Bronchial epithelial cell (primary cell): ENCODE measurements around the gene ACOT7. TPM values are rescaled to one million over a fixed set of nuclear protein-coding genes. Genes with fewer than 3 reads are reported as not detected.

Experiments
- DNase-seq: peaks from one replicate; pipeline ENCODE4 v3.0.0-alpha.2; 2010; ENCODE audit warnings: low read depth
- FAIRE-seq: peaks from 2 replicates; lab custom pipeline; 2011; peaks lifted over from hg19 to GRCh38; lab: Jason Lieb, UNC
- H3K27me3 ChIP-seq: 2 replicates; pipeline ENCODE4 v1.5.1; 2011; ENCODE audit warnings: low read length; ENCODE audit not compliant: control insufficient read depth, insufficient read depth
- H3K36me3 ChIP-seq: 2 replicates; pipeline ENCODE4 v1.5.1; 2011; ENCODE audit warnings: low read length; ENCODE audit not compliant: control insufficient read depth, insufficient read depth
- H3K4me3 ChIP-seq: 2 replicates; pipeline ENCODE4 v1.5.1; 2011; ENCODE audit warnings: mild to moderate bottlenecking, low read depth, low read length, control low read depth
- CTCF ChIP-seq: IDR thresholded peaks from 2 replicates; pipeline ENCODE4 v1.5.1; 2011; ENCODE audit warnings: mild to moderate bottlenecking, moderate library complexity, low read length, control low read depth, inconsistent platforms; ENCODE audit not compliant: insufficient read depth, severe bottlenecking
- total RNA-seq: library from RNA; depleted of rRNA; stranded (reverse); fragments of >200 nt; gene quantifications from 2 replicates; pipeline ENCODE4 v1.2.1, GENCODE V29; 2014

ACOT7 gene
- total RNA-seq, 1 donor from 2014 or later, result 89.8 TPM

GRCh38 chr1:6279066-6279465 lies 114.5 kb downstream of the ACOT7 start:
- TF ChIP-seq CTCF, result no peak
- Histone ChIP-seq H3K27me3 (no peaks in the 10 kb centered on the region), H3K36me3 (peaks cover 17% of the 10 kb centered on the region), H3K4me3 (no peak overlapping the region)
- DNase-seq (no peak), FAIRE-seq (no peak)

GRCh38 chr1:6278263-6278662 lies 115.3 kb downstream of the ACOT7 start:
- FAIRE-seq (no peak), DNase-seq (no peak)
- TF ChIP-seq CTCF, result no peak
- no peak overlapping the region for H3K4me3 ChIP-seq
- peaks cover 19% of the 10 kb centered on the region for H3K36me3 ChIP-seq
- H3K27me3 ChIP-seq, result no peaks in the 10 kb centered on the region

- TF ChIP-seq CTCF, result no peak
- H3K27me3 ChIP-seq, result no peaks in the 10 kb centered on the region
- peaks cover 22% of the 10 kb centered on the region for H3K36me3 ChIP-seq
- H3K4me3 ChIP-seq, result no peak overlapping the region
- DNase-seq (no peak), FAIRE-seq (no peak)
Observed at GRCh38 chr1:6276811-6277555, 116.6 kb downstream of the ACOT7 start.

GRCh38 chr1:6275826-6276782 lies 117.5 kb downstream of the ACOT7 start:
- Histone ChIP-seq H3K4me3 (no peak overlapping the region), H3K27me3 (no peaks in the 10 kb centered on the region), H3K36me3 (peaks cover 19% of the 10 kb centered on the region)
- no peak for TF ChIP-seq CTCF
- DNase-seq (no peak), FAIRE-seq (no peak)

GRCh38 chr1:6274622-6275139 lies 118.9 kb downstream of the ACOT7 start:
- H3K27me3 ChIP-seq, result no peaks in the 10 kb centered on the region
- TF ChIP-seq CTCF, result no peak
- no peak for DNase-seq
- H3K36me3 ChIP-seq, result peaks cover 13% of the 10 kb centered on the region
- no peak for FAIRE-seq
- H3K4me3 ChIP-seq, result no peak overlapping the region
